ENCODE results near the gene PPP2R1A.

The PPP2R1A gene

GRCh38 chr19:52189735-52190486, at the start of gene PPP2R1A:
TSS of gene PPP2R1A (plus strand) at chr19:52190052. CDS start at chr19:52190097, 45 bp downstream.
- DNase-seq (ENCODE audit: low spot score) = peak; percentile 99

DNA sequence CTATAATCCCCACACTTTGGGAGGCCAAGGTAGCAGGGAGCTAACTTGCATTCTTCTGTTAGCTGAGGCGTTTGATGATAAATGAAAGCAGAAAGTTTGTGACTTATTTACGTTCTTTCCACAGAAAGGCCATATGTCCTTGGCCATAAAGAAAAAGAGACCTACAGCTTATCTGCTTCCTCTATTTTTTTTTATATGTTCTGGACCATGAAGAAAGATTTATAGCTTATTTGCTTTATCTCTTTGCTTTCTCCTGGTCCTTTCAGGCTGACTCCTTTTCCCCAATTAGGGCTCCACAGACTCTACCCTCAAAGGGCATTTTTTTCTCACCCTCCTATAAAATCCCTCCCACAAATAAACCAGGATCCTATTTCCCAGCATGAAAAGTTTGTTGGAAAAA, 48.6 kb upstream of the PPP2R1A start:
- DNase-seq (ENCODE audit: low spot score) = no peak

DNA sequence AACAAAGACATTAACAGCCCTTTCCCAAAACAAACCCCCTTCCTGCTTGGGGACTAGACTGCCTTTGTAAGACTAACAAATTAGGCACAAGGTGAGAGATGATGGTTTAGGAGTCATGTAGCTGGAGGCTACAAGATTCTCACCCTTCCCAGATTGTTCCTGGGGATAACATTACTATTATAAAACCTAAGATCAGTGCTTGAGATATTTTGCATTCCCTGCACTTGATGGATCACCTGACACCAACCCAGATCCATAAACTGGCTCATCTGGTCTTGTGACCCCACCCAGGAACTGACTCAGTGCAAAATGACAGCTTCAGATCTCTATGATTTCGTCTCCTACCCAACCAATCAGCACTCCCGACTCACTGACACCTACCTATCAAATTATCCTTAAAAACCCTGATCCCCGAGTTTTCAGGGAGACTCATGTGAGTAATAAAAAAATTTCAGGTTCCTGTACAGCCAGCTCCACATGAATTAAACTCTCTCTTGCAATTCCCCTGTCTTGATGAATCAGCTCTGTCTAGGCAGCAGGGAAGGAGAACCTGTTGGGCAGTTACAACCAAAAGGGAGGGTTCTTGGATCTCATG, 47.8 kb upstream of the PPP2R1A start:
- DNase-seq (ENCODE audit: low spot score) = no peak

GRCh38 chr19:52148256-52148655, 41.6 kb upstream of the PPP2R1A start:
- DNase-seq (ENCODE audit: low spot score) = no peak

- DNase-seq (ENCODE audit: low spot score) = no peak
These were observed 34.1 kb upstream of the PPP2R1A start for GRCh38 chr19:52155596-52156359.

DNA sequence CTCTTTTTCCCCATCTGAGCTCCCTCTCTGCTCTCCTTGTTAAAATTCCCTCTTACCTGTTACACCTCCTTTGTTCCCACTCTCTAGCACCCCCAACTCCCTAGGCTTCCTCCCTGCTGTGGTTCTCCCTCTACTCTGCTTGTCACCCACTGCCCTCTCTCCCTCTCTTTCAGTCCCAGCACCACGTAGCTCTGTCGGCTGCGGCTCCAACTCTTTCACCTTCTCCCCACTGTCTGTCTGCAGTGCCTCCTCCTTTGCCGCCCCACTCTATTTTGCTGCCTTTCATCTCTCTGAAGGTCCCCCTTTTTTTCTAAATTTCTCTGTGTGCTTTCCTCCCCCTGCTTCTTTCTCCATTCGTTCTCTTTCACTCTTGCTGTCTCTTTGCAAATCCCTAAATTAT, 19.5 kb upstream of the PPP2R1A start:
- no peak for DNase-seq (ENCODE audit: low spot score)

DNA sequence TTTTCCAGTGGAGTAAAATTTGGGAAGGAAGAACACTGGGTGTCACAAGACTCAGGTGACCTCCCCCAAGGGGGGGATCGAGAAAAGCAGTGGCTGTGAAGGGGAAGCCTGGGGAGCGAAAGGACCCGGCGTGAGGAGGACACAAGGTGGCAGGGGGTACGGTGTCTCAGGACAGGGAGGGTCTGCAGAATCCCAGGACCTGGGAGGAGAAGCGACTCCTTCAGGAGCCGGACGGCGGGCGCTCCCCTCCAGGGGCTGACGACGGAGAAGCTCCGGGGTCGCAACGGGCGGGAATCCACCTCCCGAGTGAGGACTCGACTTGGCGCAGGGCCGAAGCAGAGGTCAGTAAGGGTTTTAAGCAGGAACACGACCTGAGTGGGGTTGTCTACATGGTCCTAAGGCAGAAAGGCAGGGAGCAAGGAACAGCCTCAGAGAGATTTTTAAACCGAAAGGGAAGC, 19.0 kb upstream of the PPP2R1A start:
- DNase-seq (ENCODE audit: low spot score) = no peak

- peak; percentile 82 for DNase-seq (ENCODE audit: low spot score)
These were observed 18.3 kb upstream of the PPP2R1A start, which contains the start of gene ZNF836 for GRCh38 chr19:52171321-52172169. TSS of gene ZNF836 (minus strand) at chr19:52171621. CDS start at chr19:52168072, 3,549 bp downstream.

GRCh38 chr19:52172347-52172746, 17.5 kb upstream of the PPP2R1A start:
- no peak for DNase-seq (ENCODE audit: low spot score)

DNA sequence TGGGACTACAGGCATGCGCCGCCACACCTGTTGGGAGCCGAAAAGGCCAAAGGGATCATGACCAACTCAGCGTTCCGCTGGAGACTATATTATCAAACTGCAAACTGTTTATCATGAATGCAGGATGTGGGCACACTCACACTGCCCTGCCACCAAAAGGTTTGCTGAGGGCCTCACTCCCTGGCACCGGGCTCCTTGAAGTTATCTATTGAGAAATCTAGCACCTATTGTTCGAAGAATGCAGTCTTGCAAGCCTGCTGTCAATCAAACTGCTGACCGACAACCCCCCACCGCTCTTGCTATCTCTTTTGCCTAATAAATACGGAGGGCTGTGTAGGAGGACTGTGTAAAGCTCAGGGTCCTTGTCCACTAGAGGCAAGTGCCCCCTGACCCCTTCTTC, 13.3 kb upstream of the PPP2R1A start:
- no peak for DNase-seq (ENCODE audit: low spot score)

DNA sequence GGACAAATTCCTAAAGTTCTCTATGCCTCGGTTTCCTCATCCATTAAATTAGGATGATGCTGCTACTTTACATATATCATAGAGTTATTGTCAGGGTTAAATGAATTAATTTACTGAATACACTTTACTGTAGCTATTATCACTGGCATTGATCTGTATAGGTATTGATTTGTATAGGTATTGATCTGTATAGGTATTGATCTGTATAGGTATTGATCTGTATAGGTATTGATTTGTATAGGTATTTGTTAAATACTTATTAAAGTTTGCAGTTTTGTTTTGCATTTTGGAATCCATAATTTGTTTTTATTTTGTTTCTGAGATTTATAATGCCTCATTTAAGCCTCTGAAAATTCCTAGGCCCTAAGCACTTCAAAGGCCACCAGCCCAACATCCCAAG, 2.4 kb upstream of the PPP2R1A start:
- DNase-seq (ENCODE audit: low spot score) = no peak

- DNase-seq (ENCODE audit: low spot score) = no peak
These were observed 774 bp upstream of the PPP2R1A start for GRCh38 chr19:52188822-52189734.

- no peak for DNase-seq (ENCODE audit: low spot score)
These were observed 838 bp downstream of the PPP2R1A start for GRCh38 chr19:52190487-52191293.

DNA sequence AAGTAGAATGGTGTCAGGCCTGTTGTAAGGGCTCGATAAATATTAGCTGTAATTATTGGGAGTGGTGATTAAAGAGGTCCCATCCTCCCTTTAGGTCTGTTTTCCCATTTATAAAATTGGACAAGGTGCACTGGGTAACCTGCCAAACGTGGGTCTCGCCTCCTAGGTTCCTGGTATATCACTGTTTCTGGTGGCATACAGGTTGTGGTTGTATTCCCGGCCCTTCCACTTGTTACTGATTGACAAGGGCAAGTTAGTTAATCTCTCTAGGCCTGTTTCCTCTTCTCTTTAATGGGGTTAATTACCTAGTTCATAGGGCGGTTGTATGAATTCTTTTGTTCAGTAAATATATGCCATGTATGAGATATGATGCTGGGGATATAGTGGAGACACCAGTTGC, 1.5 kb downstream of the PPP2R1A start:
- DNase-seq (ENCODE audit: low spot score) = no peak

DNA sequence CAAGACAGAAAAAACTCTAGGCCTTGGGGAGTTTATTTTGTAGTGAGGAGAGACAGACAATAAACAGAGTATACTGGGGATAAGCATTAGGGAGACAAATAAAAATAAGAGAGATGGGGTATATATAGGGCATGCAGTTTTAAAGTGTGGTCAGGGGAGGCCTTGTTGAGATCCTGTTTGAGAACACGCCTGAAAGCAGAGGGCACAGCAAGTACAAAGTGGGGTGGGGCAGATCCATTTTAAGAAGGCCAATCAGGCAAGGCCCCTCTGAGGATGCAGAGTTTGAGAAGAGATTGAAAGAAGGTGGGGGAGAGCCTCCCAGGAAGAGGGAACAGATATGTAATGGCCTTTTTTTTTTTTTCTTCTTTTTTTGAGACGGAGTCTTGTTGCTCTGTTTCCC, 2.1 kb downstream of the PPP2R1A start:
- no peak for DNase-seq (ENCODE audit: low spot score)

- no peak for DNase-seq (ENCODE audit: low spot score)
These were observed 6.6 kb downstream of the PPP2R1A start for GRCh38 chr19:52196256-52196967.

- no peak for DNase-seq (ENCODE audit: low spot score)
These were observed 8.1 kb downstream of the PPP2R1A start for GRCh38 chr19:52197964-52198363.

DNA sequence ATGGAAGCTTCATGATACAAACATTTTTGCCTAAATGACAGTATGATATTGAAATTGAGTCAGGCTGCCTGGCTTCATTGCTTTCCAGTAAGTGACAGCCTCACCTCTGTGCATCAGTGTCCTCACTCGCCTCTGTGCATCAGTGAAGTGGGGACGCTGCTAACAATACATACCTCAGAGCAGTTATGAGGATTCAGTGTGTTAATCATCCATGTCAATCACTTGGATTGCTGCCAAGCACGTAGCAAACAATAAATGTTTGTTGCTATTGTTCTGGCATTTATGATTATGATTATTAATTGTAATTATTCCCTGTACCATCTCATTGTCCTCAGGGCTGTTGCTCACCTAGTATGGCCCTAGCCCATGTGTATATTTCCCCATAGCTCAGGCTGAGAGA, 8.8 kb downstream of the PPP2R1A start:
- no peak for DNase-seq (ENCODE audit: low spot score)

GRCh38 chr19:52200044-52200443, 10.2 kb downstream of the PPP2R1A start:
- no peak for DNase-seq (ENCODE audit: low spot score)

Data from activated CD4-positive, alpha-beta T cell treated with anti-CD3 and anti-CD28 coated beads, Interleukin-2, Interleukin-4, amounts not matched to agents 100 ng/mL and 50 ng/mL, durations not matched to agents 16 hours and 8 hours (primary cell).